ENCODE measurements around the gene RAB6D.
"Not testable (repeated sequence)": the region's sequence is repeated elsewhere in the genome, so short reads cannot be mapped to it uniquely, and the experiment has no call there.

The RAB6D gene

DNA sequence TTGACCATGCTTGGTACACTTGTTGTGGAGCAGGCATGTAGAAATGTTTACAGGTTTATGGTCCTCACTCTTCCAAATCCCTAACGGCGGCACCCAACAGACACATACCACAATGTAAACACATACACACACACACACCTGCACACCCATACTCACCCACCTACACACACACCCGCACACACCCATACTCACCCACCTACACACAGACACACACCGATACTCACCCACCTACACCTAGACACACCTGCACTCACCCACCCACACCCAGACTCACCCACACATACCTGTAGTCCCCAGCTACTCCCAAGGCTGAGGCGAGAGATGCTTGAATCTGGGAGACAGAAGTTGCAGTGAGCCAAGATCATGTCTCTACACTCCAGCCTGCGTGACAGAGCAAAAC, 1.5 kb upstream of the RAB6D start:
- DNase-seq: no peak

DNA sequence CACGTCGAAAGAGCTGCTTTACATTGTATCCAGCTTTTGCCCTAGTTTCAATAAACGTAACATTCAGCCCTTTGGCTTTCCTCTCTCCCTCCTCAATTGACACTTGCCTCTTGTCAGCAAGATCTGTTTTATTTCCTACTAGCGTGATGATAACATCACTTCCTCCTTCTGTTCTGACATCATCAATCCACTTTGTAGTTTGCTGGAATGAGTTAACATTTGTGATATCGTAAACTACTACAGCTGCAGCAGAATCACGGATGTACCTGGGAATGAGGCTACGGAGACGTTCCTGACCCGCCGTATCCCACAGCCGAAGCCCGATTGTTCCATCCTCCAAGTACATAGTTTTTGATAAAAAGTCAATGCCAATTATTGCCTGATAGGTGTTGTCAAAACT, 755 bp downstream of the RAB6D start:
- peak; percentile 7 for DNase-seq

DNA sequence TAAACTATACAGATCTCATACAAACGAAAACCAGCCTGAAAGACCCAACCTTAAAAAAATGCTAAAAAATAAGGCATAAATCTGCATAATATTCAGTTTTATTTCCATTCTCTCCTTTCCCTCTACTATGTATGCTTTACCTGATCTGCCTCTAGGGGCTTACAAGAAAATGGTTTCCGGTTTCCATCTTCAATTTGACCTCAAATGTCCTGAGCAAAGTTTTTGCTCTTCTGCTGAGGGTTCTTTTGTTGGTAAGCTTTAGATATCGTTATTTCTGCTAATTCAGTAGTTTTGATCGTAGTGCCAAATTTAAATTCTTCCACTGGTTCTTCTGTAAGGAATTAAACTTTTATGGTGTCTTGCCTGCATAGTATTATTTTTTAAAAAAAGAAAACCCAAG, 2.2 kb downstream of the RAB6D start:
- not testable (repeated sequence) for DNase-seq

DNA sequence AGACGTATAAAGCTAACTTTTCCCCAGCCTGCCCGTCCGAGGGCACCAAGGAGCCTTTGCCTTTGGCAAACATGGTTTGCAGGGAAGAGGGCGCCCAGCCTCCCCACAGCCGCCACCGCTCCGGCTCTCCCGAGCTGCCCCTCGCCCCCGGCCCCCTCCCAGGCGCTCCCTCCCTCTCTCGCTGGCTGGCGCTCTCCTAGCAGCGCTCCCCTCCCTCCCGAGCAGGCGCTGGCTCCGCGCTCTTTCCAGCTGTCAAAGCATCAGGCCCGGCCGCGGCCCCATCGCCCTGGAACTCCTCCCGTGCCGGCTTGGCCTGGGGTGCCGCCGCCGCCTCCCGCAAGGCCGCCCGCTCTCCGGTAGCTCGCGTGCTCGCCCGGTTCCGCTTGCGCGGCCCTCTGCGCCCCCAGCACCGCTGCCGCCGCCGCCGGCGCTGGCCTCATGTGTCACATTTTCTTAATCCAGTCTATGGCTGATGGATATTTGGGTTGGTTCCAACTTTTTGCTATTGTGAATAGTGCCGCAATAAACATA, 10.7 kb downstream of the RAB6D start:
- not testable (repeated sequence) for DNase-seq

DNA sequence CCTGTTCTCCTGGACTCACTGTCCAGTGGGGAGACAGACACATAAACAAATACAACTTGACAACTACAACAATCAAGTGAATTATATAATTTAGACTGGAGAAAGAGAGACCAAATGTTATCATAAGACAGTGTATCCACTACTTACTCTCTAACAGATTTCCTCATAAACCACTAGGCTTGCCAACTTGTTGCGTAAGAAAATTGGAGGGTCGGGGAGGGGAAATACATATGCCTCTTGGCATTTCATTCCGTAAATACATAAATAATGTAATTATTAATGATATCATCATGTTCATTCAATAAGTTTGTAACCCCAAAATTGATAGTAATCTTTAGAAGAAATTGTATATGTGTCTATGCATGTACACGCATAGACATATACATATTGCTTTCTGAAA, 14.9 kb downstream of the RAB6D start:
- no peak for DNase-seq

DNA sequence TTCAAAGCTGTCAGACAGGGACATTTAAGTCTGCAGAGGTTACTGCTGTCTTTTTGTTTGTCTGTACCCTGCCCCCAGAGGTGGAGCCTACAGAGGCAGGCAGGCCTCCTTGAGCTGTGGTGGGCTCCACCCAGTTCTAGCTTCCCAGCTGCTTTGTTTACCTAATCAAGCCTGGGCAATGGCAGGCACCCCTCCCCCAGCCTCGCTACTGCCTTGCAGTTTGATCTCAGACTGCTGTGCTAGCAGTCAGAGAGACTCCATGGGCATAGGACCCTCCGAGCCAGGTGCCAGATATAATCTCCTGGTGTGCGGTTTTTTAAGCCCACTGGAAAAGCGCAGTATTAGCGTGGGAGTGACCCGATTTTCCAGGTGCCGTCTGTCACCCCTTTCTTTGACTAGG, 16.9 kb downstream of the RAB6D start:
- DNase-seq: not testable (repeated sequence)

DNA sequence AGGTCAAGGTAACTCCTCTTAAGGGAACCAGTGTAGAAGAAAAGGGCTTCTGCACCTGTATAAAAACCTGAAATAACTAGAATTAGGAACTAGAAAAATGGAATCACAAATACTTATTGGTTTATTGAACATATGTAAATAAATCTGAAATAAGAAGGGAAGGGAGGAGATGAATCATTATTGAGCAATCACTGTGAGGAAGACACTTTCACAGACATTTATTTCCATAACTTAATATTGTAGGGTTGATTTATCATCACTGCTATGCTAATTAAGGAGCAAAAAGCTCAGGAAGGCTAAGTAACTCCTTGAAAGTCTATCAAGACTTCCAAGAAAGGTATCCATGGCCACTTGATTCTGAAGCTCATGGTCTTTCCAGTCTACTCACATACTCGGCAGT, 24.7 kb downstream of the RAB6D start:
- not testable (repeated sequence) for DNase-seq

DNA sequence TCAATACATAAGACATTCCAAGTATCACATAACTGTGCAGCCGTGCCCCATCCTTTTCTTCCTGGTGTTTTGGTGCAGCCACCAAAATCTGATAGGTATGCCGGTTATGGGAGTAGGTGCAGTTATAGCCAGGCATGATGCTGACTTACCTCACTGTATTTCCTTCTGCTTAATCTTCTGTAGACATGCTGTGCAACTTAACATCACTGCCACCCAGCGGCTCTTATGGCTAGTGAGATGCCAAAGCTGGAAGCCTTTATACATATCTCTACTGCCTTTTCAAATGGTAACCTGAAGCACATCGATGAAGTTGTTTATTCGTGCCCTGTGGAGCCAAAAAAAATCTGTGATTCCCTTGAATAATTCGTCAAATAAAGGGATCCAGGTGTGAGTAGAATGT, 28.6 kb downstream of the RAB6D start:
- DNase-seq: peak; percentile 16

DNA sequence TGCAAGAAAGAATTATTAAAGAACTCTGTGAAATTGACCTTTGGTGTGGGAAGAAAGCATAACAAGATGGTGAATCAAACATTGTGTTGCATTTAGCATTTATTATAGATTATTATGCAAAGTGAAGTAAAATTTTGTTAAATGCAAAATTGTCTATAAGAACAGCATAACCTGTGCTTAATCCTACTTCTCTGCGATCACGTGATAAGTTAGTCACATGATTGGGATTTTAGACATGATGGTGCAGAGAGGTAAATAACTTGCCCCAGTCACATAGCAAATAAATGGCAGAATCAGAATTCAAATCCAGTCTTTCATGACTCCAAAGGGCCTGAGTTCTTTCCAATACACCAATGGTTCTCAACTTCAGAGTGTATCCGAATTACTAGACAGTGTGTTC, 31.3 kb downstream of the RAB6D start:
- DNase-seq: not testable (repeated sequence)

DNA sequence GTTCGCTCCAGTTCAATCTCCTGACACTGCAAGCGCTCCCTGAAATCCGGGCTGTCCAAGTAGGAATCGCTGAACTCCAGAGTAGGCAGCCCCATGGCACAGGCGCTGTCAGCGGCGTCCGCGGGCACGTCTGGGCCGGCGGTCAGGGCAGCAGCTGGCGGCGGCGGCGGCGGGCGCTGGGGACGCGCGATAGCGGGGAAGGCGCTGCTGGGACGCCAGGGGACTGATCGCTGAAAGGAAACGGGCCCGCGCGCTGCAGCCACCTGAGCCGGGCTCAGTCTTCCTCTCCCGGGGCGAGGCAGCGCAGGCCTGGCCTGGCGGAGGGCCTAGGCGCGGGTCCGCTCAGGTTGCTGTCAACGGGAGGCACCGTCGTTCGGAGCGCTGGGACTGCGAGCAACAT, 33.0 kb downstream of the RAB6D start:
- not testable (repeated sequence) for DNase-seq

DNA sequence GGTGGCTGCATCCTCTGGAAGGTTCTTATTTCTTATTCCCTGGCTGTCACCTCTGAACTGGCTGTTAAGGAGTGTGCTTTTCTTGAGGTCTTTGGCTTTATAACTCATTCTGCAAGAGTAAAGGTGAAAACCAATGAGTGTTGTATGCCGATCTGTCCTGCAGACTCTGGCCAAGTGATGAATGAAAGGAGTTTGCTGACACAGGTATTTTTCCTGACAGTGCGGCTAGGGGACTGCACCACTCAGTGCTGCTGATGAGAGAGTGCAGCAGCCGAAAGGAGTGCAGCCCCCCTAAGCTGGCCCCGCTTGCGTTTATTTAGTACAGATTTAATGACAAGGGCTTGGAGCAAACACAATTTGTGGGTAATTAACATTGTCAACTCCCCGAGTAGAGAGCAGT, 41.8 kb downstream of the RAB6D start:
- DNase-seq: no peak

DNA sequence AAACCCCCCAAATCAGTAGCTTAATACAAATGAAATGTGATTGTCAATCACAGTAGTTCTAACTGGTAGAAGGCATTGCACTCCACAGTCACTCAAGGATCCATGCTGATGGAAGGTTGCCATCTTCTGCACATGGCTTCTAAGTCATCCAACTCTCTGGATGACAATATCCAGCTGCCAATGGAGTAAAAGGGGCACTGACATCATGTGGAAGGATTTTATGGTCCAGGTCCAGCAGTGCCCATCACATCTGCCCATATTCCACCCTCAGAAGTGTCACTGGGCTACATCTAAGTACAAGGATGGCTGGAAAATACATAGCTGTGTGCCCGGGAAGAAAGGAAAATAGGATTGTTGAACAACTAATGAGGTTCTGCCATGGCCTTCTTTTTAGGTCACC, 42.6 kb downstream of the RAB6D start:
- DNase-seq: not testable (repeated sequence)

DNA sequence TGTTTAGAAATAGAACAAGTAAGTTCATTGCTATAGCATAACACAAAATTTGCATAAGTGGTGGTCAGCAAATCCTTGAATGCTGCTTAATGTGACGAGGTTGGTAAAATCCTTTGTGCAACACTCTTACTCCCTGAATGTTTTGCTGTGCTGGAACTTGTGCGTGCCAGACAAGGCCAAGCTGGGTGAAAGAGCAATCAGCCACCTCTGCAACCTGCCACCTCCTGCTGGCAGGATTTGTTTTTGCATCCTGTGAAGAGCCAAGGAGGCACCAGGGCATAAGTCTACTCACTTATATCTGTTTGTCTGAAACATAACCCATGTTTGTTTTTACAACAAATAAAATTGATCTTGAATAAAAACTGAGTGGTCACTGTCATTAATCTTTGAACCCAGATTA, 53.0 kb downstream of the RAB6D start:
- DNase-seq: not testable (repeated sequence)
